Left lobe of liver (tissue), 2 donors: ENCODE results near the gene CHDH. TPM values are rescaled to one million over a fixed set of nuclear protein-coding genes. Genes with fewer than 3 reads are reported as not detected.

ENCODE experiments used
- ATAC-seq: fragments of 200-7000 bp; cut with Tn5 transposase; one replicate; pipeline ENCODE4 v1.9.1; 2020; ENCODE audit warnings: mild to moderate bottlenecking, moderate library complexity
- DNase-seq: peaks from one replicate; pipeline ENCODE4 v3.0.0-alpha.2; 2020; ENCODE audit warnings: low spot score
- total RNA-seq: library from RNA; stranded (reverse); gene quantifications from one replicate; pipeline ENCODE4 v1.2.1, GENCODE V29; 2021
- donor health status: DM: no; HTN: no; CAD: no; lungs with moderate emphysema.
- donor health status: DM: no; HTN: yes; CAD: no.

Gene CHDH
- total RNA-seq, 1 donor from 2014 or later, result 44.7 TPM

- ATAC-seq, result no peak
- DNase-seq, result no peak
Measured at GRCh38 chr3:53826048-53826447, 20.2 kb downstream of the CHDH start.

GRCh38 chr3:53824795-53825194 lies 21.4 kb downstream of the CHDH start:
- DNase-seq (no peak), ATAC-seq (no peak)

GRCh38 chr3:53823956-53824657 lies 22.1 kb downstream of the CHDH start:
- DNase-seq (no peak), ATAC-seq (no peak)

GRCh38 chr3:53823026-53823955 lies 22.9 kb downstream of the CHDH start:
- peak; percentile 6 for ATAC-seq
- DNase-seq, result peak; percentile 44

- DNase-seq, result peak; percentile 41
- ATAC-seq, result no peak
Measured at GRCh38 chr3:53822331-53822741, 23.9 kb downstream of the CHDH start.

- DNase-seq (no peak), ATAC-seq (no peak)
Measured at GRCh38 chr3:53821631-53822121, 24.5 kb downstream of the CHDH start.

- no peak for ATAC-seq
- peak; percentile 40 for DNase-seq
Measured at GRCh38 chr3:53820756-53821580, 25.3 kb downstream of the CHDH start.

GRCh38 chr3:53820084-53820483 lies 26.1 kb downstream of the CHDH start:
- DNase-seq (no peak), ATAC-seq (no peak)

- no peak for ATAC-seq
- DNase-seq, result peak; percentile 37
Measured at GRCh38 chr3:53819163-53819868, 26.9 kb downstream of the CHDH start.

GRCh38 chr3:53818221-53819162 lies 27.7 kb downstream of the CHDH start:
- peak; percentile 42 for DNase-seq
- ATAC-seq, result peak; percentile 46

GRCh38 chr3:53817809-53818208 lies 28.4 kb downstream of the CHDH start:
- no peak for ATAC-seq

GRCh38 chr3:53817211-53817610 lies 29.0 kb downstream of the CHDH start:
- DNase-seq (peak; percentile 38), ATAC-seq (no peak)

More at GRCh38 chr3:53817809-53818208, 28.4 kb downstream of the CHDH start:
- peak; percentile 42 for DNase-seq

GRCh38 chr3:53816425-53816824 lies 29.8 kb downstream of the CHDH start:
- DNase-seq, result no peak
- no peak for ATAC-seq

GRCh38 chr3:53815651-53816050 lies 30.6 kb downstream of the CHDH start:
- DNase-seq (no peak), ATAC-seq (no peak)

- ATAC-seq (no peak), DNase-seq (peak; percentile 40)
Measured at GRCh38 chr3:53815067-53815466, 31.2 kb downstream of the CHDH start.

GRCh38 chr3:53813876-53814275 lies 32.3 kb downstream of the CHDH start:
- ATAC-seq, result no peak
- DNase-seq, result peak; percentile 41

- peak; percentile 4 for ATAC-seq
Measured at GRCh38 chr3:53813229-53813628, 33.0 kb downstream of the CHDH start.

GRCh38 chr3:53812434-53812833 lies 33.8 kb downstream of the CHDH start:
- ATAC-seq (peak; percentile 10), DNase-seq (no peak)

More at GRCh38 chr3:53813229-53813628, 33.0 kb downstream of the CHDH start:
- peak; percentile 43 for DNase-seq
